Kidney (tissue), 14 donors: ENCODE results near the gene PFKFB3. TPM values are rescaled to one million over a fixed set of nuclear protein-coding genes. Genes with fewer than 3 reads are reported as not detected.
A peak's percentile ranks its signal among the peaks of the same experiment; 100 is the strongest.
"Not testable (repeated sequence)": the region's sequence is repeated elsewhere in the genome, so short reads cannot be mapped to it uniquely, and the experiment has no call there.

Experiments used
- DNase-seq, 5 donors: peaks; one replicate each; pipeline ENCODE4 v3.0.0-alpha.2; 2013 to 2020
- FAIRE-seq: peaks from 2 replicates; lab custom pipeline; 2012; peaks lifted over from hg19 to GRCh38; lab: Jason Lieb, UNC
- H3K27ac ChIP-seq, 2 donors: one replicate each; pipeline ENCODE4 v1.7.0; 2013; ENCODE audit warnings: low read depth in 2 of 2, low read length in 2 of 2, inconsistent platforms in 1 of 2
- H3K27me3 ChIP-seq: one replicate; pipeline ENCODE4 v1.7.1; 2013; ENCODE audit warnings: low read length, inconsistent platforms; ENCODE audit not compliant: control insufficient read depth, insufficient read depth
- H3K36me3 ChIP-seq, 3 donors: one replicate each; pipeline versions ENCODE4 v1.7.0 to v1.7.1; 2013; ENCODE audit warnings: low read length in 3 of 3, control low read depth in 1 of 3, inconsistent platforms in 1 of 3; ENCODE audit not compliant: insufficient read depth in 3 of 3, control insufficient read depth in 2 of 3
- H3K4me1 ChIP-seq, 3 donors: one replicate each; pipeline versions ENCODE4 v1.7.0 to v1.7.1; 2013; ENCODE audit warnings: low read length in 3 of 3, inconsistent platforms in 1 of 3, low read depth in 1 of 3; ENCODE audit not compliant: control insufficient read depth in 2 of 3, insufficient read depth in 2 of 3
- H3K4me3 ChIP-seq, 3 donors: one replicate each; pipeline versions ENCODE4 v1.7.0 to v1.8.1; 2013; ENCODE audit warnings: low read length in 3 of 3, control low read depth in 1 of 3, inconsistent platforms in 1 of 3
- H3K9ac ChIP-seq, 3 donors: one replicate each; pipeline versions ENCODE4 v1.7.0 to v1.7.1; 2013; ENCODE audit warnings: low read length in 3 of 3, control low read depth in 1 of 3, inconsistent platforms in 1 of 3
- H3K9me3 ChIP-seq, 3 donors: one replicate each; pipeline versions ENCODE4 v1.7.0 to v1.7.1; 2013; ENCODE audit warnings: low read length in 3 of 3, control low read depth in 1 of 3, inconsistent platforms in 1 of 3; ENCODE audit not compliant: control insufficient read depth in 2 of 3, insufficient read depth in 1 of 3
- intact Hi-C: fragments of 100-400 bp; cut with DNase I; formaldehyde crosslinking; loops from one replicate; pipeline ENCODE4 v1.11.1; 2022
- polyA plus RNA-seq: library from polyadenylated mRNA; stranded (reverse); fragments of 350-450 nt; fragmentation: Illumina TruSeq; extraction: RNeasy Lipid Tissue Mini Kit (QIAGEN cat#74804); gene quantifications from one replicate; pipeline ENCODE4 v1.2.3, GENCODE V29; 2014; ENCODE audit warnings: low read depth, low replicate concordance; ENCODE audit not compliant: insufficient read depth
- total RNA-seq: library from RNA; stranded (reverse); fragmentation: NEBNext Ultra II Directional; extraction: Animal tissue kit (Norgen Biotek cat#: 25700); gene quantifications from one replicate; pipeline ENCODE4 v1.2.1, GENCODE V29; 2021
- TF ChIP-seq, protein P1 (sequence below): IDR thresholded peaks from 3 replicates; pipeline ENCODE4 v1.5.1; 2012; ENCODE audit warnings: mild to moderate bottlenecking, moderate library complexity, borderline replicate concordance; ENCODE audit not compliant: insufficient read depth; ENCODE audit errors: extremely low read depth
- donor health status: control.
- donor health status: control.
- donor health status: control.
- donor health status: control.
- donor health status: control.
- donor health status: DM: yes; HTN: yes; CAD: no.
- donor health status: Normal renal cell carcinoma (clear cell type).

PFKFB3 gene
- total and polyA plus RNA-seq, 2 donors from 2014 or later: 34.9 to 141 TPM

- intact Hi-C loops: loop anchor here (10.0 kb wide), 1 partner anchor 210 kb away; no protein-coding TSS in a partner anchor
- no peak overlapping the region for H3K27ac ChIP-seq
- H3K9ac ChIP-seq: no peak overlapping the region
- no peak overlapping the region for H3K4me3 ChIP-seq
- no peaks in the 10 kb centered on the region for H3K4me1 ChIP-seq
- TF ChIP-seq, protein P1, sequence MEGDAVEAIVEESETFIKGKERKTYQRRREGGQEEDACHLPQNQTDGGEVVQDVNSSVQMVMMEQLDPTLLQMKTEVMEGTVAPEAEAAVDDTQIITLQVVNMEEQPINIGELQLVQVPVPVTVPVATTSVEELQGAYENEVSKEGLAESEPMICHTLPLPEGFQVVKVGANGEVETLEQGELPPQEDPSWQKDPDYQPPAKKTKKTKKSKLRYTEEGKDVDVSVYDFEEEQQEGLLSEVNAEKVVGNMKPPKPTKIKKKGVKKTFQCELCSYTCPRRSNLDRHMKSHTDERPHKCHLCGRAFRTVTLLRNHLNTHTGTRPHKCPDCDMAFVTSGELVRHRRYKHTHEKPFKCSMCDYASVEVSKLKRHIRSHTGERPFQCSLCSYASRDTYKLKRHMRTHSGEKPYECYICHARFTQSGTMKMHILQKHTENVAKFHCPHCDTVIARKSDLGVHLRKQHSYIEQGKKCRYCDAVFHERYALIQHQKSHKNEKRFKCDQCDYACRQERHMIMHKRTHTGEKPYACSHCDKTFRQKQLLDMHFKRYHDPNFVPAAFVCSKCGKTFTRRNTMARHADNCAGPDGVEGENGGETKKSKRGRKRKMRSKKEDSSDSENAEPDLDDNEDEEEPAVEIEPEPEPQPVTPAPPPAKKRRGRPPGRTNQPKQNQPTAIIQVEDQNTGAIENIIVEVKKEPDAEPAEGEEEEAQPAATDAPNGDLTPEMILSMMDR: no peak
- no peaks in the 10 kb centered on the region for H3K36me3 ChIP-seq
- no peaks in the 10 kb centered on the region for H3K9me3 ChIP-seq
- FAIRE-seq (no peak), DNase-seq (peak in 1 of 5 donors; percentile 7)
- no peaks in the 10 kb centered on the region for H3K27me3 ChIP-seq
Measured at GRCh38 chr10:6194311-6194710, 8.4 kb upstream of the PFKFB3 start.

DNA sequence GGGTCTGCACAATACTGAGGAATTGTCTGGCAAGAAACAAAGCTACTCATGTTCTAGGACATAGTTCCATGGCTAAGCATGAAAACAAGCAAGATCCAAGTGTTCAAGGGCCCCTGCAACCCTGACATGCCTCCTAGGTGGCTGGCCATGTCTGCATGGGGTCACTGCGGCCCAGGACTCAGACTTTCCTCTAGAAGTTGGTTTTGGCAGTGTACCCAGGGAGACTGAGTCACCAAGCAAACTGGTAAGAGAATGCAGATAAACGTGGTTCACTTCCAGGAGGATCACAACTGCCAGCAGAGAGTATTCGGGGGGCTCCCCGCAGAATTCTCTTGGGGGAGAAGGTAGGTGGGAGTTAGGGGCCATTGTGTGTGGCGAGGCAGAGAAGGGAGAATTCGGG lies 7.4 kb upstream of the PFKFB3 start:
- no peak overlapping the region for H3K9ac ChIP-seq
- no peaks in the 10 kb centered on the region for H3K27me3 ChIP-seq
- FAIRE-seq: no peak
- intact Hi-C loops: loop anchor here (10.0 kb wide), 1 partner anchor 209 kb away; no protein-coding TSS in a partner anchor
- DNase-seq: no peak
- H3K36me3 ChIP-seq: no peaks in the 10 kb centered on the region
- peaks cover 0 to 4% (median 0%) of the 10 kb centered on the region in 3 donors for H3K4me1 ChIP-seq
- H3K4me3 ChIP-seq: no peak overlapping the region
- H3K9me3 ChIP-seq: no peaks in the 10 kb centered on the region
- peak overlapping the region in 1 of 2 donors; percentile 69 for H3K27ac ChIP-seq
- TF ChIP-seq, protein P1: no peak

GRCh38 chr10:6195846-6196245 lies 6.9 kb upstream of the PFKFB3 start:
- H3K4me3 ChIP-seq: no peak overlapping the region
- DNase-seq (no peak), FAIRE-seq (no peak)
- intact Hi-C loops: loop anchor here (10.0 kb wide), 1 partner anchor 209 kb away; no protein-coding TSS in a partner anchor
- H3K27ac ChIP-seq: peak overlapping the region in 1 of 2 donors; percentile 69
- H3K9ac ChIP-seq: no peak overlapping the region
- no peaks in the 10 kb centered on the region for H3K27me3 ChIP-seq
- no peaks in the 10 kb centered on the region for H3K9me3 ChIP-seq
- peaks cover 0 to 7% (median 0%) of the 10 kb centered on the region in 3 donors for H3K4me1 ChIP-seq
- no peaks in the 10 kb centered on the region for H3K36me3 ChIP-seq
- TF ChIP-seq, protein P1: no peak

DNA sequence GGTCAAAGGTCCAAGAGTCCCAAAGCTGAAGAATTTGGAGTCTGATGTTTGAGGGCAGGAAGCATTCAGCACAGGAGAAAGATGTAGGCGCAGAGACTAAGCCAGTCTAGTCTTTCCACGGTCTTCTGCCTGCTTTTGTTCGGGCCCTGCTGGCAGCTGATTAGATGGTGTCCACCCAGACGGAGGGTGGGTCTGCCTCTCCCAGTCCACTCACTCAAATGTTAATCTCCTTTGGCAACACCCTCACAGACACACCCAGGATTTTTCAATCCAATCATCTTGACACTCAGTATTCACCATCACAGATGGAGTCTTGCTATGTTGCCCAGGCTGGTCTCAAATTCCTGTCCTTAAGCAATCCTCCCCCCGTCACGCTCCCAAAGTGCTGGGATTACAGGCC lies 6.2 kb upstream of the PFKFB3 start:
- not testable (repeated sequence) for H3K9ac ChIP-seq, FAIRE-seq, H3K27me3 ChIP-seq, H3K36me3 ChIP-seq, H3K4me1 ChIP-seq, H3K4me3 ChIP-seq, H3K27ac ChIP-seq, H3K9me3 ChIP-seq, DNase-seq
- intact Hi-C loops: loop anchor here (10.0 kb wide), 1 partner anchor 208 kb away; no protein-coding TSS in a partner anchor
